ENCODE measurements around the gene PEX10.

DNA sequence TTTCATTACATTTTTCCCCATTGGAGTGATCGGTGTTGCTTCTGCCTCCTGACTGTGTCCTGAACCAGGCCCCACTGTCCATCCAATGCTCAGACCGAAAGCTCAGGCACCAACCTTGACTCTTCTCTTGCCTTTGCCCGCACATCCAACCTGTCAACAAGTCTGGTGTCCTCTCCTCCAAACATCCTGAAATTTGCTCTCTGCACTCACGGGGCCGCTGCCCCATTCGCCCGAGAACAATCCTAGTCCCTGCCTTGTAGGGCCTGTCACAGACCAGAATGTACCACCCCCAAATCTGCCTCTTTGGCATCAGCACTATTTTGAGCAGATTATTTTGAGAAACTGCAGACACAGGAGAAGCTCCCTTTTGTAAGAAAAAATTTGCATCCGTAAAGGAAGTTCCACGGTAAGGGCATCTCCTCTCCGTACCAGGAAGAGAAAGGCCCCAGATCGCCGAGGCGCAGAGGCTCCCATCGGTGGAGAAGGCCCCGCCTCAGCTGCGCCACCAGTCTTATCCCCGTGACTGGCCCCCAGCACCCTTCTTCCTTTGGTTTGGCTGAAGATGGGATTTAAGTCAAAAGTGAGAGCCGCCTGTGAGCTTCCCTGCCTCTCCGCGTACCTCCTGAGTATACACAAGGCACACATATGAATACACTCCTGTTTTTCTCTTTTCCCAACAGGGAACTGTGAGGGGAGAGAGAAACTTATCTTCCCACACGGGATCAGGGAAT is 28.1 kb downstream of the PEX10 start:
- TF ChIP-seq CTCF (IDR thresholded peaks at IDR 0.05) (no peak), POLR2A (IDR thresholded peaks at IDR 0.05) (no peak)
